ELF-1 (cell line): Measurements from ENCODE around the gene KRTAP10-9.
"Not testable (repeated sequence)": the region's sequence is repeated elsewhere in the genome, so short reads cannot be mapped to it uniquely, and the experiment has no call there.

Experiments used
- DNase-seq: peaks from one replicate; pipeline ENCODE4 v3.0.0-alpha.2; 2016; ENCODE audit warnings: low read depth, low spot score

KRTAP10-9 gene, protein sequence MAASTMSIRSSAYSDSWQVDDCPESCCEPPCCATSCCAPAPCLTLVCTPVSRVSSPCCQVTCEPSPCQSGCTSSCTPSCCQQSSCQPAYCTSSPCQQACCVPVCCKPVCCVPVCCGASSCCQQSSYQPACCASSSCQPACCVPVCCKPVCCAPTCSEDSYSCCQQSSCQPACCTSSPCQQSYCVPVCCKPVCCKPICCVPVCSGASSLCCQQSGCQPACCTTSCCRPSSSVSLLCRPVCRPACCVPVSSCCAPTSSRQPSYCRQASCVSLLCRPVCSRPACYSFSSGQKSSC

DNA sequence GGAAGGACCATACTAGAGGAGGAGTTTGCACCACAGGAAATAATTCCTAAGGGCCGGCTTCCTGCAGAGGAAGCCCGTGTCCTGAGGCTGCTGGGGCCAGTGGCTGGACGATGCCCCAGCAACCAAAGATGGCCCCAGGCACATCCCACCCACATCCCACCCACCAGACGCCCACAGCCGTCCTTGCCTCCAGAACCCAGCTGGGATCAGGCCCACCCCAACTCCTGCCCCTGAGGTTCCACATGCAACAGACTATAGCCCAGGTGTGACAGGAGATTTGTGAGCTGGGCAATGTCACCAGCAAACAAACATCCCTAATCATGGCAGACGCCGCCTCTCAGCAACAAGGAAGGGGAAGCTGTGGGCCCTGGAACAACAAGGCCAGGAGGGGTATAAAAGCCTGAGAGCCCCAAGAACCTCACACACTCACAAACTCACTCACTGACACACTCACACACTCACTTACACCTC, at the start of gene KRTAP10-9:
KRTAP10-9 (plus strand) TSS at position 421 of the 471 bp plus-strand sequence. CDS start 79 bp downstream, outside the sequence.
- DNase-seq: no peak

DNA sequence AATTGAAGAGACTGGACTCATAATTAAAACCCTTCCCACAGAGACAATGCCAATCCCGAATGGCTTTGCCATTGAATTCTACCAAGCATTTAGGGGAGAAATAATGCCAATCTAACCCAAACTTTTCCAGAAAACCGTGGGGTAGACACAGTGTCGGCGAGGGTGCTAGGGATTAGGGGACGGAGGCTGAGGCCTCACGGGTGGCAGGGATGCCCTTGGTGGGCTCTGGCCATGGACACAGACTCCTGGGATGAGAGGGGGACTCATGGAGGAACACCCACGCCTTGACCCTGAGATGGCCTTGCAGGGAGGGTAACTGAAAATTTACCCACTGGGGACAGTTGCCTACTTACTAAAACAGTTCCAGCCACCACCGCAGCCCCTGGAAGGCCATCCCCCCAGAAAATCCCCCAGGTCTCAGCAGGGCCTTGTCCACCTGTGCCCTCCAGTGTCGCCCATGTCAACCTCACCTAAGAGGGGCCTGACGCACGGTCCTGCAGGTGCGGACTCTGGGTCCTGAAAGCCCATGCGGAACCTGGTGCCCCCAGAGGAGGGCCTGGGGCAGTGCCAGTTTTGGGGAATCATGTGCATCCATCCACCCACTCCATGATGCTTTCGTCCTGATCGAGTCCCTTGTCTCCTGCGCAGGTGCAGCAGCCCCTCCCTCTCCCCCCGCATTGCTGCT, 48.4 kb upstream of the KRTAP10-9 start:
- DNase-seq: no peak

DNA sequence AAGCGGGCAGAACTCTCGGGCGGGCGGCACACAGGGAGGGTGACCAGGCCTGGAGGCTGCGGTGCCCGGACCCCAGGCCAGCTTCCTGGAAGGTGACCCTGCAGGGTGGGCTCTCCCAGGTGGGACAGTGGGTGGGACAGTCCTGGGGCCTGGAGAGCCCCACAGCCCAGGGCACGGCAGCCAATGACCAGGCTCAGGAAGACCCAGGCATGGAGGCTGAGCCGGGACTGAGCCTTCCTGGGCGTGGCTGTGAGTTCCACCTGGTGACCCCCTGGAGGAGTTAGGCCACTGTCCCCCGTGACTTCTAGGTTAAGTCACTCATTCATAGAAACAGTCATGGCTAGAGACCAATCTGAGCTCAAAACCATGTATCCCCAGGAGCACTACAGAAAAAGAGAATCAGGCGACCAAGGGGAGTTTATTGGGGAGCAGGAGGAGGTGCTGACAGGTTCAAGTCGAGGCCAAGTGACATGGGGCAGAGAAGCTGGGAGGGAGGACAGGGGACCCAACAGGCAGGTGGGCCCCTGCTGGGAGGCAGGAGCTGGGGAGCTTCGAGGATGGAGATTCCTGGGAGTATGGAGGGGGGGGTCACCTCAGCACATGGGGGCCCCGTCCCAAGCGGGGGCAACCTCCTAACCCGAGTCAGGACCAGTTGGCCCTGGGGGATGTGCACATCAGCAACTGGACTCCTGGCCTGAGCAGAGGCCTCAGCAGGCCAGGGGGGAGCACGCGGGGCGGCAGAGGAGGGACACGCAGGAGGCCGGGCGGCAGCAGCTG, 47.6 kb upstream of the KRTAP10-9 start:
- no peak for DNase-seq

DNA sequence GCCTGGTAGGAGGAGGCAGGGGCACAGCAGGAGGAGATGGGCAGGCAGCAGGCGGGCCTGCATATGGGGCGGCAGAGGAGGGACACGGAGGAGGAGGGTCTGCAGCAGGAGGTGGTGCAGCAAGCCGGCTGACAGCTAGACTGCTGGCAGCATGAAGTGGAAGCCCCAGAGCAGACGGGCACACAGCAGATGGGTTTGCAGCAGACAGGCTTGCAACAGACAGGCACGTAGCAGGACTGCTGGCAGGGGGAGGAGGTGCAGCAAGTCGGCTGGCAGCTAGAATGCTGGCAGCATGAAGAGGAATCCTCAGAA, 47.1 kb upstream of the KRTAP10-9 start:
- DNase-seq: no peak

DNA sequence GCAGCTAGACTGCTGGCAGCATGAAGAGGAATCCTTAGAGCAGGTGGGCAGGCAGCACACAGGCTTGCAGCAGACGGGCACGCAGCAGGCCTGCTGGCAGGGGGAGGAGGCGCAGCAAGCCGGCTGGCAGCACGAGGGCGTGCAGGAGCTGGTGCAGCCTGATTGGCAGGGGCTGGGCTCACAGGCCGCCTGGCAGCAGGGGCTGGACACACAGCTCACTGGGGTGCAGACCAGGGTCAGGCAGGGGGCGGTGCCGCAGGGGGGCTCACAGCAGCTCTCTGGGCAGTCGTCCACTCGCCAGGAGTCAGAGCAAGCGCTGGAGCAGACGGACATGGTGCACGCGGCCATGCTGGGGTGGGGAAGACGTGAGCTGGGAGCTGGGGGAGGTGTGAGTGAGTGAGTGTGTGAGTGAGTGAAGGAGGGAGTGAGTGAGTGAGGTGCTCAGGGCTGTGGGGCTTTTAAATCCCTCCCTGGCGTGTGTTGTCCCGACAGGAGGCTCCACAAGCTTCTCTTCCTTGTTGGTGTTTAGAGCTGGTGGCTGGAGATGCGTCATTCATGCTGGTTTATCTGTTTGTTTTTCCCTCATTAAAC, 46.6 kb upstream of the KRTAP10-9 start, which contains the start of gene KRTAP10-5:
KRTAP10-5 (minus strand) TSS at position 374 of the 591 bp plus-strand sequence; CDS start at position 348, 26 bp downstream.
- not testable (repeated sequence) for DNase-seq

DNA sequence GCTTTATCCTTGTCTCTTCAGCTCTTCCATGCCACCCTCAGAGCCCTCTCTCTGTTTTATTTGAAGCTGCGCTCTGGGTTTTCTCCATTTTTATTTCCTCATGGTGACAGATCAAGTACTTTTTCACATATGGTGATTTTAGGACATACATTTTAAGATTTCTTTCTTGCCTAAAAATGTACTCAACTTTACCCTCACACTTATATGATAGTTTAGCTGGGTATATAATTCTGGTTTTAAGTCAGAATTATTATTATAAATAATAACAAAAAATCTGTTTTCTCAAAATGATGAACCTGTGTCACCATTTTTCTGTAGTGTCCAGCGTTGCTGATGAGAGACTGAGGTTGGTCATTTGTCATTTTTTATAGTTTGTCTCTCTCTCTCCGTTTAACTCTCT, 45.7 kb upstream of the KRTAP10-9 start:
- no peak for DNase-seq

DNA sequence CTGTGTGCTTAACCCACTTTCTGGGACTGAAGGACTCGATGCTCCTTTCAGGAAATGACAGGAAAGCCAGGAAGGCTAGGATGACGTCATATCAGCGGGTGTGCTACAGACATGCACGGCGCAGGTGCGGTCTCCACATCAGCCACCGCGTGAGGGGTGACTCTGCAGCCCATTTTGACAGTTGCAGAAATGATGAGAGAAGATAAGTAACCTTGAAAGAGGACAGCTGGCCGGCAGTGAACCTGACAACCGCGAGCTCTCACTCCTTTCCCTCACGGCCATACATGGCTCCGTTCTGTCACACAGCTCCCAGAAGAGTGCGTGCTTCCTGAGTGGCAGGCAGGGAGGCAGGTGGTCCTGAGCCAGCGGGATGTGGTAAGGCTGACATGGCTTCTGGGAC, 44.8 kb upstream of the KRTAP10-9 start:
- no peak for DNase-seq

DNA sequence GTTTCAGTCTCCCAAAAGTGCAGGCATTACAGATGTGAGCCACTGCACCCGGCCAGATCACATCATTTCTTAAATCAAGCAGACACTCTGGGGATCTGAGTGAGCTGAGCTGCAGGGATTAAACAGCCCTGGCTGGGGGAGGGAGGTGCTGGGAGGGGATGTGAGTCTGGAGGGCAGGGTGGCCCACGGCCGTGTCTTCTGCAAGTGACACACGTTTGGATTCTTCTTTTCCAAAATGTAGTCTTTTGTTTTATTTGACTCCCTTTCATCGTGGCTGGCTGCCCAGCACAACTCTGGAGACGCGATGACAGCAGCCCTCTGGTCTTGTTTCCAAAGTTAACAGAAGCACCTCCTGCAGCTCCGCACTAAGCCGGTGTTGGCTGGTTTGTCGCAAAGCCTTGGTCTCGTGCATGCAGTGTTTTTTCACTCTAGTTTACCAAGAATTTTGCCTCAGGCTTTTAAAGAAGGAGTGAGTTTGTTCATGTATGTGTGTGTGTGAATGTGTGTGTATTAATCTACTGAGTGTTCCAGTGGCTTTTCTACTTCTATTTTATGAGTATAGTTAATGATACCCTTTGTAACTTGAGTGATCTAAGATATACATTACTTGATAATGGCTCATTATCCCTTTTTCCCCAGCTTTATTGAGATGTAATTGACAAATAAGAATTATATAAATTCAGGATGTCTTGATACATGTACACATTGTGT, 43.6 kb upstream of the KRTAP10-9 start:
- DNase-seq: peak; percentile 63

DNA sequence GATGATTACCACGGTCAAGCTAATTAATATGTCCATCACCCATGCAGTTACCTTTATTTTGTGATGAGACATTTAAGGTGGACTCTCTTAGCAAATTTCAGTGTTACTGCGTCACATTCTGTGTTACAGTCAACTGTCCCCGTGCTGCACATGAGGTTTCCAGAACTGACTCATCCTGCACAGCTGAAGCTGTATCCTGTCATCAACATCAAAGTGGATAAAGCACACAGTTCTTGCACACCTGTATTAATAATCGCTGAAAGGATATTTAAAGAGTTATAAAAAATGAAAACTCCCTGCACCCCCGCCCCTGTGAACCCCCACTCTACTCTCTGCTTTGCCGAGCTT, 43.1 kb upstream of the KRTAP10-9 start:
- DNase-seq: no peak

DNA sequence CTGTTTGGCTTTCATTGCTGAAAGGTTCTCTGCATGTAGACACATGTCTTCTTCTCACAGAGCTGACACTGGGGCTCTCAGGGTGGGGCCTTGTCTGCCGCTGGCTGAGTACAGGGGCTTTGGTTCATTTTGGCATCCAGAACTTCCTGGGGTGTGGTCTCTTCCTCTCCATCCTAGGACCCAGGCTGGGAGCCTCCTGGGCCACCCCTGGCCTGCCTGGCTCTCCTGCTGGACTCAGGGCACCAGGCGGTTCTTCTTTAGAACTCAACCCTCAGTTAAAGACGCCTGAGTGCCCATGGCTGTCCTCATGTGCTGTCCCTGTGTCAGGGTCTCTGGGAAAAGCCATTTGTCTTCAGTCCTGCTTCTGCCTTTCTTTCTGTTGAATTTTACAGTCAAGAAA, 41.0 kb upstream of the KRTAP10-9 start:
- DNase-seq: no peak

DNA sequence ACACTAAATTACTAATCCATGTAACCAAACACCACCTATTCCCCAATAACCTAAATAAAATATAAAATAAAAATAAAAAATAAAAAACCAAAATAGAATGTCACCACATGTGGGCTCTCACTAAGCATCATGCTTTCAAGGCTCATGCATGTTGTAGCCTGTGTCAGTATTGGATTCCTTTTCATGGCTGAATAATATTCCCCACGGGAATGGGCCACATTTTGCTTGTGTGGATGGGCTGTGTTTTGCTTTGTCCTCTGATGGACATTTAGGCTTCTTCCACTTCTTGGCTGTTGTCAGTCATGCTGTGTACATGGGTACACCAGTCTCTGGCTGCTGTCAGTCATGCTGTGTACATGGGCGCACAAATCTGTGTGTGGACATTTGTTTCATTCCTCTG, 37.8 kb upstream of the KRTAP10-9 start:
- no peak for DNase-seq

DNA sequence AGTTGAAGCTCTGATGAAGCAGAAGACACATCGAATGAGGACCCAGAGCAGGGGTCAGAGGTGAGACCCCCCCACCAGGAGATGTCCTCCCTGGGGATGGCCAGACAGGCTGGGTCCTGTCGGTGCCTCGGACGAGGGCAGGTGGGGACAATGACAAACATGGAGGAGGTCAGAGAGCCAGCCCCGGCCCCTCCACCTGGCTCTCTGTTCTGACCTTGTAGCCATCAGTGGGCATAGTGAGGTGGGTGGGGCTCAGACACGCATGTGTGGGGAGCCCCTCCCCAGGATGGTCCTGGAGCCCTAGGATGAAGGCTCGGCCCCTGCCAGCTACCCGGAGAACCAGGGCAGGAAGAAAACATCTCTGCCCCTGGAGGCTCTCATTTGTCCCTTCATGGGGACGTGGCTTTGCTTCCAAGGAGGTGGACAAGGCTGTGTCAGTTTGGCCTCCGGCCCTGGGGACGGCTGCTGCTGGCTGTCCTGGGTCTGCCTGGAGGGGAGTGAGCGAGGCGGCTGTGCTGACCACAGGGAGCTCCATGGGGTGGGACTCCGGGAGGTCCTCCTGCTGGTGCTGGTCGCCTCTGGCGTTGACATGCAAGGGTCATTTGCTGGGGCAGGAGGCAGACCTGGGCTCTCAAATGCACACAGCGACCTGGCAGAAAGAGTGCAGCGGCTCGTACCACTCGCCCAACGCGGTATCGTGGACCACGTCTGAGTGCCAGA, 37.1 kb upstream of the KRTAP10-9 start:
- no peak for DNase-seq

DNA sequence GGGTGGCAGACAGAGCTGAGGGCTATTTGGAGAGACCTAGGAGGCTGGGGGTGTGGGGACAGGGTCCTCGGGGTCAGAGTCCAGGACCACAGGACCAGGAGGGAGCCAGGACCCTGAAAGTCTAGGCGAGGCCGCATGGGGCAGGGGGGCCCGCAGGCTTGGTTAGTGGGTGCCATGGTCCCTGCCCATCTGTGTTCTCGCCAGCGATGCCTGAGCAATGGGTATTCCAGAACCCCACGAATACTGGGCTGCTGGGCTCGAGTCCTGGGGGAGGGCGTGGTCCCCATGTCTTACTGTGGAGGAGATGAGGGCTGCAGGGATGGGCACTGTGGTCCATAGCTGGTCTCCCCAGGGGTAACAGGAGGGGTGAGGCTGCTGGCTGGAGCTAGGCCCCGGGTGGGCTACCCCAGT, 36.6 kb upstream of the KRTAP10-9 start:
- DNase-seq: no peak

DNA sequence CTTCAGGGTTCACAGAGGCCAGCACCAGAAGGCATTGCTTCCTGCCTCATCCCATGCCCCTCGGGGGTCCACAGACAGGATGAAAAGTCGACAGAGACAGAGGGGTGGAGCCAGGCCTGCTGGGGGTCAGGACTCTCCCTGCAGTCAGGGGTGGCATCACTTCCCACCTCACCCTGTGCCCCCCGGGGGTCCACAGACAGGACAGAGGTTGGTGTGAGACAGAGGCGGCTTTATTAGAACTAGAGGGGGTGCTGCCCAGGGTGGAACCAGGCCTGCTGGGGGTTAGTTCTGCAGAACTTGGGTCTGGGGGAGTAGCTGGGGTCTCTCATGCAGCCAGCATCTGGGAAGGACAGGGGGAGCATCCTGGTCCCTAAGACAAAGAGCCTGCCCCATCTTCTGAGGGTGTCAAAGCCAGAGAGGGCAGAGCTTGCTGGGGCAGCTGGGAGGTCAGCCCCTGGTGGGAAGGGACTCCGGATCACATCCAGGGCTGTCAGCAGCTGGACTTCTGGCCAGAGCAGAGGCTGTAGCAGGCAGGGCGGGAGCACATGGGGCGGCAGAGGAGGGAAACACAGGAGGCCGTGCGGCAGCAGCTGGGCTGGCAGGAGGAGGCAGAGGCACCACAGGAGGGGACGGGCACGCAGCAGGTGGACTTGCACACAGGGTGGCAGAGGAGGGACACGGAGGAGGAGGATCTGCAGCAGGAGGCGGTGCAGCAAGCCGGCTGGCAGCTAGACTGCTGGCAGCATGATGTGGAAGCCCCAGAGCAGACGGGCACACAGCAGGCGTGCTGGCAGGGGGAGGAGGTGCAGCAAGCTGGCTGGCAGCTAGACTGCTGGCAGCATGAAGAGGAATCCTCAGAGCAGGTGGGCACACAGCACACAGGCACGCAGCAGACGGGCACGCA, 35.7 kb upstream of the KRTAP10-9 start:
- not testable (repeated sequence) for DNase-seq

DNA sequence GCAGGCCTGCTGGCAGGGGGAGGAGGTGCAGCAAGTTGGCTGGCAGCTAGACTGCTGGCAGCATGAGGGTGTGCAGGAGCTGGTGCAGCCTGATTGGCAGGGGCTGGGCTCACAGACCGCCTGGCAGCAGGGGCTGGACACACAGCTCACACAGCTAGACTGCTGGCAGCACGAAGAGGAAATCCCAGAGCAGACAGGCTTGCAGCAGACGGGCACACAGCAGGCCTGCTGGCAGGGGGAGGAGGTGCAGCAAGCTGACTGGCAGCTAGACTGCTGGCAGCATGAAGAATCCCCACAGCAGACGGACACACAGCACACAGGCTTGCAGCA, 35.1 kb upstream of the KRTAP10-9 start:
- DNase-seq: not testable (repeated sequence)

DNA sequence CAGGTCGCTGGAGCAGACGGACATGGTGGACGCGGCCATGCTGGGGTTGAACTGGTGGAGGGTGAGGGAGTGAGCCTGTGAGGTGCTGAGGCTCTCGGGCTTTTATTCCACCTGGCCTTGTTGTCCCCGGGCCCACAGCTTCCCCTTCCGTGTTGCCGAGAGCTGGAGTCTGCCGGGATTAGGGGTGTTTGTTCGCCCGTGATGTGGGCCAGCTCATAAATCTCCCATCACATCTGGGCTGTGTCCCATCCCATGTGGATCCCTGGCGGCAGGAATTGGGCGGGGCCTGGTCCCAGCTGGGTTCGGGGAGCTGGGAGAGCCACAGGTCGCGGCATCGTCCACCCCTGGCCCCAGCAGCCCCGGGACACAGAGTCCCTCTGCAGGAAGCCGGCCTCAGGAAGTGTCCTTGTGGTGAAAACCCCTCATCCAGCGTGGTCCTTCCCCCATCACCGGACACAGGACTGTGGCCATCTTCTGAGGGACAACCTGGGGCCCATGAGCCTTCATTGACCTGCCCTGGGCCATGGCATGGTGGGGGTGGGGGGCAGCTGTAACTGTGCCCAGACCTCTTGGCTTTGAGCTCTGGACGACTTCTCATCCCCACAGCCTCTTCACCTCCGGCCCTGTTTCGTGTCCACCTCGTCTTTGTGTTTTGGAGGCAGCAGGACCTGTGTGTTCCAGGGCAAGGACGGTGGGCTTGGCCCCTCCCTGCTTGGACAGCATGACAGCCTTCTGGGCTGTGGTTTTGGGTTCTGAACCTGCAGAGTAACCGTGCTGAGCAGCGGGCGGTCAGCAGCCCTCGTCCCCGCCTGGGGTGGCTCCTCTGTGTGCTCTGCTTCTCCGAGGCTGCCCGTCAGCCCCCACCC, 34.2 kb upstream of the KRTAP10-9 start, which contains the start of gene KRTAP10-6:
KRTAP10-6 (minus strand) TSS at position 60 of the 866 bp plus-strand sequence; CDS start at position 39, 21 bp downstream.
- DNase-seq: no peak

DNA sequence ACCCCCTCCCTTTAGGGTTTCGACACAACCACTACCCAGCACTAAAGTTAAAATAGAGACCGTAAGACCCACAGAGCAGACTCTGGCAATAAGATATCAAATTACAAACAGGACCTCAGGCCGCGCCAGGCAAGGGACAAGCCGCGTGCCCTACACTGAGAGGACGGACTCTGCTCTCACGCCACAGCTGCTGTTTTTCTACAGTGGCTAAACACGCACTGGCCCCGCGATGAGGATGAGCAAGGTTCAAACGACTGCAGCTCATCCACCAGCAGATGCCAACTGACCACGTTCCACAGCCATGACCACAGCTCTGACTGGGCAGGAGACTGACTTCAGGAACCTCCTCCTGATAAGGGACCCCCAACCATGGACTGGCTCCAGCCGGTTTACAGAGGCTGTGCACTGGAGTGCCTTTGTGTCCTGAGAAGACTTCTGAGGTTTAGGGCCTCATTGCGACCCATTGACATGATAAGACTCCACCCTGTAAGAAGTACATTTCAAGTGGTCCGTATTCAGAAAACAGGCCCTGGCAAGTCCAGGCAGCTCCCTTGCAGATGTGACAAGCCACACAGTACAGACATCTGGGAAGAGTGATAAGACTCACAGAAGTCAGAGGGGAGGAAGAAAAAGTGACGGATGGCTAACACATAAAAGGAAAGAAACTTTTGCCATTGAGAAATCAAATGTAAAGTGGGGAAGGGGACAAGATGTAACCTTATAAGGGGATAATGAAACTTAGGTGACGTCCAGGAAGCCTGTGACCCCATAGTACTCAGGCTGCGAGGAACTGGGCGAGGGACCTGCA, 33.1 kb upstream of the KRTAP10-9 start:
- peak; percentile 70 for DNase-seq

DNA sequence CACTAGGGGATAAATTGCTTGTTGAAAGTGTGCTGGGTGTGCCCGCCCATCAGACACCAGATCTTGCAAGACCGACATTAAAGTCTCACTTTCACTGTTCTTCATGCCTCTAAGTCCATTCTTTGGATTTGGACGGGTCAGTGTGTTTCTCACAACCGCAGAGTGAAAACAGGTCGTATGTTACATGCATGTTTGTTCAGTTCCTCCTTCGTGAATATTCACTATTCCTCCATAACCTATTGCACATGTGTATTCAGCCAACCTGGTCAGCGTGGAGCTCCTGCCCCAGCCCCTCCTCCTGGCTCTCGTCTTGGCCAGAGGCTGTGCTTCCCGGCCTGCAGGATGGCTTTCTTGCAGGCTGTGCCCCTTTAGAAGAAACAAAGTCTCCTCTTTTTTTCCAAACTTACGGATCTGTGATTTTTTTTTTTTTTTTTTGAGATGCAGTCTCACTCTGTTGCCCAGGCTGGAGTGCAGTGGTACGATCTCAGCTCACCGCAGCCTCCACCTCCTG, 32.4 kb upstream of the KRTAP10-9 start:
- no peak for DNase-seq
